Kidney glomerular epithelial cell (primary cell): ENCODE data around the gene KCNIP1.

ENCODE experiments used
- DNase-seq: peaks from one replicate; lab custom pipeline; 2025; lab: John Stamatoyannopoulos, UW

KCNIP1 gene

DNA sequence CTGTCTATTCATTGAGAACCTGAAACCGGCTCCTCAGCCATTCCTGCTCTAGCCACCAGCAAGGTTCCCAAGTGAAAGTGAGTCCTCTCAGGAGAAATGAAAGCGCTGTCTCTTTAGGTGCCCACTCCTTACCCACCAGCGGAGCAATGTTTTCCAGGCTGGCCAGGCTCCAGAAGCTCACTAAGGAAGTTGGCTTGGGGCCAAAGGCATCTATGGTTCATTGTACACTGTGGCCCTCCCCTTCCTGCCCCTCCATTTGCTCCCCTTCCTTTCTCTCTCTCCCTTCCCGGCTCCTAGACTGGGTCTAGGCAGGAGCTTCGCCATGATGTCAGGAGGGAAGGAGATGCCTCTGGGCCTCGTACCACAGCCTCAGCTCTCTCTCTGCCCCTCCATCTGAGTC is 278.6 kb downstream of the KCNIP1 start:
- no peak for DNase-seq

DNA sequence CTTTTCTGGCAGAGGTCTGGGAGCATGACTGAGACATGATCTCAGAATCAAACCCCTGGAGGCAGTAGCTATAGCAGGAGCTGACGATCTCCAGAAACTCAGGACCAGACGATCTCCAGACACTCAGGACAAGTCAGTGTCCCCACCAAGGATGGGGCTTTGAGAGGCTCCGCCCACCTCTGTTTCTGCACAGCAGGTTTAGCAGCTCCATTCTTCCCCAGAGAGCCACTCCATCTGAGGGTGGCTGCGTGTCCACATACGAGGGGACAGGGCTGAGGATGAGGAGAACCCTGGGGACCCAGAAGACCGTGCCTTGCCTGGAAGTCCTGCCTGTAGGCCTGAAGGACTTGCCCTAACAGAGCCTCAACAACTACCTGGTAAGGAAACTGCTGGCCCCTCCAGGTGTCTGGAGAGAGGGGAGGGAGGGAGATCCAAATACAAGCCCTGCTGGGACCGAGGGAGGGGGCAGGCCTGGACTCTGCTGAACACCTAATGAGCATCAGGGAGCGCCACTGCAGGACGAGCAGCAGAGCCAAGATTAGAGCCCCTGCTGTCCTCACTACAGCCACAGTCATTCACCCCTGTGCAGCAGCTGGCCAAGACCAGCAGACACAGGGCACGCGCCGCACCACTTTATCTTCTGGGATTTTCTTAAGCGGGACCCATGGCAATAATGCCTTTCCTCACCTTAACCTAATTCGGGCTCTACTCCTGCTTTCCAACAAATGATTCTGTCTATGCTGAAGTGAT is 279.9 kb downstream of the KCNIP1 start, which contains the start of gene GABRP:
TSS of gene GABRP (plus strand) at position 228 of the 750 bp plus-strand sequence. CDS start 4,891 bp downstream, outside the sequence.
- no peak for DNase-seq

DNA sequence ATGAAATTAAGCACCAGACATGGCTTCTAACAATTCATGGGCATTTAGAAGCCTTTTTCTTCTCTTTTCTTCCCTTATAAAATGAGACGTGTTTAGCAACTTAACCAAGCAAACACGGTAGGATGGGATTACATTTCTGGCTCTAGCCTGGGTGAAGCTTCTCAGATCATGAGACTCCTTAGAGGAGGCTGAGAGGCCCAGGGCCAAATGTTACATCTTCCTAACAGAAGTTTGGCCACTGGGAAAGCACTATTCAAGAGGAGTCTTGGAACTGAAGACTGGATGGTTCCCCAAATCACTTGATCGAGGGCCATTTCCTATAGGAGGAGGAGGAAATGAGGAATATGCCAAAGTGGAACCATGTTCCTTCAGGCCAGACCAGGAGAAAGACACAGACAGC is 281.6 kb downstream of the KCNIP1 start:
- no peak for DNase-seq
